HEK293 (cell line): ENCODE data around the gene URM1.

Experiments
- CTCF ChIA-PET: fragments of 350-600 bp; formaldehyde crosslinking; extraction: SDS; loops from one replicate; lab custom pipeline; 2021; ENCODE audit warnings: antibody characterized with exemption; lab: Yijun Ruan, JAX
- POLR2A ChIA-PET: fragments of 300-600 bp; formaldehyde crosslinking; extraction: SDS; loops from one replicate; lab custom pipeline; 2020; ENCODE audit warnings: antibody characterized with exemption, inconsistent platforms; lab: Yijun Ruan, JAX
- H3K27ac ChIP-seq: fragments of 200-500 bp; sonication (Bioruptor generic); 2 replicates; pipeline ENCODE4 v1.5.1; 2014; ENCODE audit warnings: low read depth, low read length, control low read depth, inconsistent platforms; ENCODE audit errors: extremely low read depth
- H3K36me3 ChIP-seq, 2 experiments: fragments of 200-500 bp in 1 of 2; sonication (Bioruptor generic) in 1 of 2; 1 replicate in 1 of 2; 2 replicates in 1 of 2; pipeline ENCODE4 v1.5.1; 2014 to 2017; ENCODE audit warnings: inconsistent platforms in 2 of 2, low read length in 2 of 2; ENCODE audit not compliant: control insufficient read depth in 2 of 2, insufficient read depth in 1 of 2
- H3K4me1 ChIP-seq: fragments of 200-500 bp; sonication (Bioruptor generic); 2 replicates; pipeline ENCODE4 v1.5.1; 2014; ENCODE audit warnings: mild to moderate bottlenecking, low read length, inconsistent platforms; ENCODE audit not compliant: control insufficient read depth, insufficient read depth
- H3K4me3 ChIP-seq: 2 replicates; pipeline ENCODE4 v1.5.1; 2011; ENCODE audit warnings: low read depth, mild to moderate bottlenecking, control low read depth, low read length, moderate library complexity
- H3K9me3 ChIP-seq: fragments of 200-500 bp; sonication (Bioruptor generic); 2 replicates; pipeline ENCODE4 v1.5.1; 2014; ENCODE audit warnings: low read depth, low read length, inconsistent platforms; ENCODE audit not compliant: control insufficient read depth, insufficient read depth
- BCL6B ChIP-seq: fragments of 450-650 bp; formaldehyde crosslinking; IDR thresholded peaks from 2 replicates; pipeline ENCODE4 v1.5.1; 2017; ENCODE audit warnings: missing biosample characterization, missing genetic modification characterization
- KLF7 ChIP-seq: fragments of 450-650 bp; formaldehyde crosslinking; IDR thresholded peaks from 2 replicates; pipeline ENCODE4 v1.5.1; 2016; ENCODE audit warnings: missing biosample characterization, missing genetic modification characterization, borderline replicate concordance
- KLF8 ChIP-seq: fragments of 450-650 bp; formaldehyde crosslinking; IDR thresholded peaks from 2 replicates; pipeline ENCODE4 v1.5.1; 2016; ENCODE audit warnings: missing biosample characterization, missing genetic modification characterization
- MYNN ChIP-seq: fragments of 450-650 bp; formaldehyde crosslinking; IDR thresholded peaks from 2 replicates; pipeline ENCODE4 v1.5.1; 2016; ENCODE audit warnings: missing biosample characterization, missing genetic modification characterization, borderline replicate concordance
- REST ChIP-seq: fragments of 450-650 bp; formaldehyde crosslinking; IDR thresholded peaks from 2 replicates; pipeline ENCODE4 v1.5.1; 2016; ENCODE audit warnings: missing biosample characterization, missing genetic modification characterization
- SP2 ChIP-seq: fragments of 450-650 bp; formaldehyde crosslinking; IDR thresholded peaks from 2 replicates; pipeline ENCODE4 v1.5.1; 2016; ENCODE audit warnings: missing biosample characterization, missing genetic modification characterization
- TRIM28 ChIP-seq: IDR thresholded peaks from 2 replicates; pipeline ENCODE4 v1.6.1; 2011; ENCODE audit warnings: low read length, control low read depth, borderline replicate concordance
- WT1 ChIP-seq: fragments of 450-650 bp; formaldehyde crosslinking; IDR thresholded peaks from 2 replicates; pipeline ENCODE4 v1.5.1; 2016; ENCODE audit warnings: missing biosample characterization, missing genetic modification characterization
- YY2 ChIP-seq: fragments of 450-650 bp; formaldehyde crosslinking; IDR thresholded peaks from 2 replicates; pipeline ENCODE4 v1.5.1; 2016; ENCODE audit warnings: missing biosample characterization, missing genetic modification characterization
- ZBTB20 ChIP-seq: fragments of 450-650 bp; formaldehyde crosslinking; IDR thresholded peaks from 2 replicates; pipeline ENCODE4 v1.5.1; 2016; ENCODE audit warnings: missing biosample characterization, missing genetic modification characterization
- ZBTB48 ChIP-seq: fragments of 450-650 bp; formaldehyde crosslinking; IDR thresholded peaks from 2 replicates; pipeline ENCODE4 v1.5.1; 2016; ENCODE audit warnings: missing biosample characterization, missing genetic modification characterization
- ZFHX2 ChIP-seq: fragments of 450-650 bp; formaldehyde crosslinking; conservative IDR thresholded peaks from 2 replicates; pipeline ENCODE4 v1.5.1; 2016; ENCODE audit warnings: missing biosample characterization, missing genetic modification characterization
- ZNF132 ChIP-seq: fragments of 450-650 bp; formaldehyde crosslinking; IDR thresholded peaks from 2 replicates; pipeline ENCODE4 v1.5.1; 2017; ENCODE audit warnings: missing biosample characterization, missing genetic modification characterization, borderline replicate concordance
- ZNF157 ChIP-seq: fragments of 450-650 bp; formaldehyde crosslinking; IDR thresholded peaks from 2 replicates; pipeline ENCODE4 v1.5.1; 2016; ENCODE audit warnings: missing biosample characterization, missing genetic modification characterization
- ZNF174 ChIP-seq: fragments of 450-650 bp; formaldehyde crosslinking; IDR thresholded peaks from 2 replicates; pipeline ENCODE4 v1.5.0; 2017; ENCODE audit warnings: missing biosample characterization, mild to moderate bottlenecking, missing genetic modification characterization
- ZNF239 ChIP-seq: fragments of 450-650 bp; formaldehyde crosslinking; IDR thresholded peaks from 2 replicates; pipeline ENCODE4 v1.5.1; 2016; ENCODE audit warnings: missing biosample characterization, missing genetic modification characterization
- ZNF24 ChIP-seq: fragments of 450-650 bp; formaldehyde crosslinking; IDR thresholded peaks from 2 replicates; pipeline ENCODE4 v1.5.1; 2016; ENCODE audit warnings: missing biosample characterization, missing genetic modification characterization
- ZNF311 ChIP-seq: fragments of 450-650 bp; formaldehyde crosslinking; IDR thresholded peaks from 2 replicates; pipeline ENCODE4 v1.5.1; 2017; ENCODE audit warnings: missing biosample characterization, missing genetic modification characterization, borderline replicate concordance
- ZNF366 ChIP-seq: fragments of 450-650 bp; formaldehyde crosslinking; conservative IDR thresholded peaks from 2 replicates; pipeline ENCODE4 v1.5.1; 2016; ENCODE audit warnings: missing biosample characterization, missing genetic modification characterization
- ZNF544 ChIP-seq: fragments of 450-650 bp; formaldehyde crosslinking; IDR thresholded peaks from 2 replicates; pipeline ENCODE4 v1.5.0; 2017; ENCODE audit warnings: missing biosample characterization, missing genetic modification characterization
- ZNF549 ChIP-seq: fragments of 450-650 bp; IDR thresholded peaks from 2 replicates; pipeline ENCODE4 v1.5.1; 2018; ENCODE audit warnings: missing biosample characterization, missing genetic modification characterization, mild to moderate bottlenecking, inconsistent platforms, moderate library complexity
- ZNF561 ChIP-seq: fragments of 450-650 bp; IDR thresholded peaks from 2 replicates; pipeline ENCODE4 v1.5.1; 2018; ENCODE audit warnings: missing biosample characterization, missing genetic modification characterization, borderline replicate concordance
- ZNF580 ChIP-seq: fragments of 450-650 bp; formaldehyde crosslinking; IDR thresholded peaks from 2 replicates; pipeline ENCODE4 v1.5.1; 2016; ENCODE audit warnings: missing biosample characterization, missing genetic modification characterization
- ZNF658 ChIP-seq: fragments of 450-650 bp; formaldehyde crosslinking; IDR thresholded peaks from 2 replicates; pipeline ENCODE4; 2016; ENCODE audit warnings: missing biosample characterization, missing genetic modification characterization
- ZNF664 ChIP-seq: fragments of 450-650 bp; formaldehyde crosslinking; IDR thresholded peaks from 2 replicates; pipeline ENCODE4 v1.5.1; 2016; ENCODE audit warnings: missing biosample characterization, missing genetic modification characterization
- ZNF768 ChIP-seq: fragments of 450-650 bp; formaldehyde crosslinking; IDR thresholded peaks from 2 replicates; pipeline ENCODE4 v1.5.1; 2018; ENCODE audit warnings: missing biosample characterization, mild to moderate bottlenecking, missing genetic modification characterization
- TF ChIP-seq, protein P1 (sequence below): fragments of 450-650 bp; formaldehyde crosslinking; IDR thresholded peaks from 2 replicates; pipeline ENCODE4 v1.5.1; 2016; ENCODE audit warnings: missing biosample characterization, missing genetic modification characterization, borderline replicate concordance

Gene URM1

GRCh38 chr9:128358090-128358489 lies 13.1 kb upstream of the URM1 start (continued):
- no peak for TF ChIP-seq REST
- no peak for TF ChIP-seq ZNF239 (tag by site-specific recombination)
- no peak for TF ChIP-seq KLF8
- TF ChIP-seq KLF7: no peak

DNA sequence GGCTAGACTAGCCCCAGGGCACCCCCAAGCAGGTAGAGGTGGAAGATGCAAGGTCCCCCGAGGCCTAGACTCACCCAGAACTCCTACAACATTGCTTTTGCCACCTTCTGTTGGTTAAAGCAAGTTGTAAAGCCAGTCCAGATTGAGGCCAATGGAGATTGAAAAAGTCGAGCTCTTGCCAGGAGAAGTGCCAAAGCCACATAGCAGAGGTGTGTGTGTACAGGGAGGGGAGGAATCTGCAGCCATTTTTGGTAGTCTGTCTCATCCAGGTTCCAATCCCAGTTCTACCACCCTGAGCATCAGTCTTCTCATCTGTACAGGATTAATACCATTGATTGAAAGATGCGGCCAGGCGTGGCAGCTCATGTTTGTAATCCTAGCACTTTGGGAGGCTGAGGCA lies 12.3 kb upstream of the URM1 start:
- ChIA-PET CTCF (interaction anchor here (0.9 kb wide), 1 partner anchor 18 kb away, joined by 3 read pairs; no protein-coding TSS in a partner anchor), POLR2A (interaction anchor here (1.0 kb wide), 1 partner anchor 12 kb away, joined by 7 read pairs; the partner anchor contains the start of gene URM1)
- Histone ChIP-seq H3K27ac (no peak overlapping the region), H3K36me3 (peaks cover 0 to 38% of the 10 kb centered on the region in 2 experiments; a peak in 2 of 3 replicates), H3K4me1 (no peaks in the 10 kb centered on the region), H3K4me3 (no peak overlapping the region), H3K9me3 (no peaks in the 10 kb centered on the region)
- TF ChIP-seq SP2 (tag by site-specific recombination) (no peak), BCL6B (tag by site-specific recombination) (no peak), ZBTB20 (tag by site-specific recombination) (no peak), ZNF366 (tag by site-specific recombination) (no peak), ZBTB48 (tag by site-specific recombination) (no peak), ZNF561 (tag by site-specific recombination) (no peak), ZNF311 (tag by site-specific recombination) (no peak), ZNF768 (tag by site-specific recombination) (no peak), MYNN (tag by site-specific recombination) (no peak), ZNF549 (no peak), ZNF132 (no peak)

GRCh38 chr9:128360826-128361225 lies 10.3 kb upstream of the URM1 start:
- no peak overlapping the region for H3K27ac ChIP-seq
- H3K9me3 ChIP-seq: no peaks in the 10 kb centered on the region
- H3K4me1 ChIP-seq: no peaks in the 10 kb centered on the region
- H3K4me3 ChIP-seq: no peak overlapping the region
- ChIA-PET CTCF (interaction anchor here (0.7 to 4.5 kb wide), 9 partner anchors 10 to 136 kb away, joined by 3 to 69 read pairs (median 4); partner anchors contain the start of gene URM1), POLR2A (interaction anchor here (0.6 to 3.7 kb wide), 3 partner anchors 10 to 410 kb away, joined by 3 to 29 read pairs (median 5); partner anchors contain the start of gene URM1)
- peaks cover 0 to 22% of the 10 kb centered on the region in 2 experiments; a peak in 1 of 3 replicates for H3K36me3 ChIP-seq
- no peak for TF ChIP-seq TRIM28
- no peak for TF ChIP-seq ZNF544 (tag by site-specific recombination)
- TF ChIP-seq WT1 (tag by site-specific recombination): no peak
- no peak for TF ChIP-seq ZNF157 (tag by site-specific recombination)
- no peak for TF ChIP-seq ZNF658 (tag by site-specific recombination)
- no peak for TF ChIP-seq ZNF174 (tag by site-specific recombination)
- no peak for TF ChIP-seq ZFHX2 (tag by site-specific recombination)
- TF ChIP-seq ZNF664 (tag by site-specific recombination): no peak
- no peak for TF ChIP-seq KLF8
- TF ChIP-seq ZBTB48 (tag by site-specific recombination): no peak
- TF ChIP-seq, protein P1, sequence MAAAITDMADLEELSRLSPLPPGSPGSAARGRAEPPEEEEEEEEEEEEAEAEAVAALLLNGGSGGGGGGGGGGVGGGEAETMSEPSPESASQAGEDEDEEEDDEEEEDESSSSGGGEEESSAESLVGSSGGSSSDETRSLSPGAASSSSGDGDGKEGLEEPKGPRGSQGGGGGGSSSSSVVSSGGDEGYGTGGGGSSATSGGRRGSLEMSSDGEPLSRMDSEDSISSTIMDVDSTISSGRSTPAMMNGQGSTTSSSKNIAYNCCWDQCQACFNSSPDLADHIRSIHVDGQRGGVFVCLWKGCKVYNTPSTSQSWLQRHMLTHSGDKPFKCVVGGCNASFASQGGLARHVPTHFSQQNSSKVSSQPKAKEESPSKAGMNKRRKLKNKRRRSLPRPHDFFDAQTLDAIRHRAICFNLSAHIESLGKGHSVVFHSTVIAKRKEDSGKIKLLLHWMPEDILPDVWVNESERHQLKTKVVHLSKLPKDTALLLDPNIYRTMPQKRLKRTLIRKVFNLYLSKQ (tag by site-specific recombination): no peak
- no peak for TF ChIP-seq YY2 (tag by site-specific recombination)
- TF ChIP-seq ZNF580 (tag by site-specific recombination): no peak
- TF ChIP-seq ZNF24 (tag by site-specific recombination): no peak
